Activated CD4-positive, alpha-beta T cell treated with anti-CD3 and anti-CD28 coated beads for 24 hours (primary cell): ENCODE measurements around the gene CERT1.
"Not testable (repeated sequence)": the region's sequence is repeated elsewhere in the genome, so short reads cannot be mapped to it uniquely, and the experiment has no call there.

ENCODE experiments used
- DNase-seq, 2 donors: peaks; one replicate each; pipeline ENCODE4 v3.0.0-alpha.2; 2020; ENCODE audit warnings: low read depth in 2 of 2

Gene CERT1

GRCh38 chr5:75349663-75350062, 161.8 kb downstream of the CERT1 start:
- DNase-seq = no peak

- no peak for DNase-seq
These were observed 163.2 kb downstream of the CERT1 start for GRCh38 chr5:75348241-75348640.

GRCh38 chr5:75342836-75343235, 168.6 kb downstream of the CERT1 start:
- no peak for DNase-seq

- no peak for DNase-seq
These were observed 169.5 kb downstream of the CERT1 start for GRCh38 chr5:75341934-75342333.

GRCh38 chr5:75340714-75341478, 170.5 kb downstream of the CERT1 start:
- no peak for DNase-seq

- DNase-seq = no peak
These were observed 173.0 kb downstream of the CERT1 start for GRCh38 chr5:75338408-75338807.

- DNase-seq = peak in 1 of 2 donors; percentile 10
These were observed 173.9 kb downstream of the CERT1 start for GRCh38 chr5:75337366-75338021.

GRCh38 chr5:75336615-75337336, 174.7 kb downstream of the CERT1 start, which contains the start of gene HMGCR:
TSS of gene HMGCR (plus strand) at chr5:75337220. CDS start at chr5:75342606, 5,386 bp downstream.
- DNase-seq = peak; percentile 92 to 95

- DNase-seq = peak in 1 of 2 donors; percentile 5
These were observed 175.3 kb downstream of the CERT1 start for GRCh38 chr5:75335952-75336614.

- DNase-seq = no peak
These were observed 175.9 kb downstream of the CERT1 start for GRCh38 chr5:75335486-75335885.

- DNase-seq = not testable (repeated sequence)
These were observed 177.0 kb downstream of the CERT1 start for GRCh38 chr5:75334413-75334812.

GRCh38 chr5:75333759-75334158, 177.7 kb downstream of the CERT1 start:
- not testable (repeated sequence) for DNase-seq

- DNase-seq = no peak
These were observed 180.0 kb downstream of the CERT1 start for GRCh38 chr5:75331095-75332090.

- DNase-seq = no peak
These were observed 181.0 kb downstream of the CERT1 start for GRCh38 chr5:75330404-75330803.
